Ovary (tissue), 9 donors: ENCODE results near the gene RHOB. TPM values are rescaled to one million over a fixed set of nuclear protein-coding genes. Genes with fewer than 3 reads are reported as not detected.

Source experiments
- DNase-seq, 5 donors: peaks; one replicate each; pipeline ENCODE4 v3.0.0-alpha.2; 2019 to 2020
- H3K27ac ChIP-seq, 2 donors: fragments of 200-600 bp; one replicate each; pipeline versions ENCODE4 v1.5.1 to v1.8.0; 2019 to 2022
- H3K27me3 ChIP-seq: fragments of 200-600 bp; one replicate; pipeline ENCODE4 v1.8.0; 2022
- H3K36me3 ChIP-seq: fragments of 200-600 bp; sonication (generic); one replicate; pipeline ENCODE4 v1.5.1; 2019
- H3K4me1 ChIP-seq: one replicate; pipeline ENCODE4 v1.8.1; 2013; ENCODE audit warnings: mild to moderate bottlenecking, moderate library complexity; ENCODE audit not compliant: insufficient read depth
- H3K4me3 ChIP-seq: fragments of 200-600 bp; sonication (generic); one replicate; pipeline ENCODE4 v1.5.1; 2017
- H3K9me3 ChIP-seq, 2 donors: fragments of 200-600 bp in 1 of 2; sonication (generic) in 1 of 2; one replicate each; pipeline versions ENCODE4 v1.5.1 to v1.8.1; 2013 to 2019; ENCODE audit warnings: mild to moderate bottlenecking in 1 of 2, moderate library complexity in 1 of 2
- CTCF ChIP-seq, 3 donors: fragments of 450-650 bp in 2 of 3; fragments of 200-600 bp in 1 of 3; IDR thresholded peaks; one replicate each; pipeline versions ENCODE4 v1.5.1 to v1.8.0; 2016 to 2022; ENCODE audit warnings: antibody characterized with exemption in 3 of 3, mild to moderate bottlenecking in 1 of 3
- EP300 ChIP-seq: sonication (generic); formaldehyde crosslinking; IDR thresholded peaks from one replicate; pipeline ENCODE4 v1.6.1; 2017; ENCODE audit warnings: antibody characterized with exemption
- POLR2A ChIP-seq: fragments of 450-650 bp; IDR thresholded peaks from one replicate; pipeline ENCODE4 v1.6.1; 2017; ENCODE audit warnings: antibody characterized with exemption, mild to moderate bottlenecking, moderate library complexity
- WGBS, 3 donors: extraction: QIAGEN DNeasy Blood & Tissue Kit in 1 of 3; methylation state at CpG; one replicate each; pipeline versions ENCODE4 v1.1.5 to v1.1.7; 2013 to 2017; 5-methylcytosine and 5-hydroxymethylcytosine counted together
- intact Hi-C, 4 donors: fragments of 100-400 bp; cut with DNase I; formaldehyde crosslinking; loops; one replicate each; pipeline versions ENCODE4 v1.11.0 to v1.15.1; 2022 to 2023
- polyA plus RNA-seq, 2 donors: library from polyadenylated mRNA; stranded (reverse); fragments of 200-250 nt in 1 of 2; fragments of 350-450 nt in 1 of 2; fragmentation: Illumina TruSeq in 1 of 2; extraction: RNeasy Lipid Tissue Mini Kit (QIAGEN cat#74804) in 1 of 2; gene quantifications; one replicate each; pipeline ENCODE4 v1.2.3, GENCODE V29; 2013 to 2014
- total RNA-seq, 7 donors: library from RNA; depleted of rRNA in 2 of 7; stranded (reverse); fragments of >200 nt in 2 of 7; fragmentation: NEBNext Ultra II Directional in 3 of 7; extraction: Animal tissue kit (Norgen Biotek cat#: 25700) in 3 of 7; gene quantifications; one replicate each; pipeline versions ENCODE4 v1.1.0 to v1.2.4, GENCODE V29; 2016 to 2023
- donor health status: DM: no; HTN: no; CAD: no; lungs with moderate emphysema.
- donor health status: DM: no; HTN: no; CAD: no.
- donor health status: Bipolar disorder and iron deficiency.
- donor health status: DM: yes; HTN: yes; CAD: no.
- donor health status: DM: no; HTN: no; CAD: no.
- donor health status: DM: yes; HTN: yes; CAD: no.

Gene RHOB
- total and polyA plus RNA-seq, 9 donors, result 200 to 1,363 (median 432) TPM

GRCh38 chr2:20448246-20448976 lies 1.5 kb downstream of the RHOB start:
- no peaks in the 10 kb centered on the region for H3K27me3 ChIP-seq
- H3K36me3 ChIP-seq, result no peaks in the 10 kb centered on the region
- H3K4me3 ChIP-seq, result peak overlapping the region; percentile 76
- 6 to 10% (median 9%) methylated on average over 26 of the region's 26 CpGs for WGBS, 3 donors
- no peaks in the 10 kb centered on the region for H3K9me3 ChIP-seq
- TF ChIP-seq POLR2A (peak; percentile 19), CTCF (IDR thresholded peaks at IDR 0.05) (no peak), EP300 (no peak)
- peak in 4 of 5 donors; percentile 29 to 59 (median 41) for DNase-seq
- H3K4me1 ChIP-seq, result peaks cover 12% of the 10 kb centered on the region
- intact Hi-C loops, result loop anchor here (2.0 to 5.0 kb wide), 4 partner anchors 129 to 186 kb away; no protein-coding TSS in a partner anchor
- H3K27ac ChIP-seq, result peak overlapping the region; percentile 80 to 99

- Histone ChIP-seq H3K27ac (peak overlapping the region; percentile 27 to 99), H3K4me3 (peak overlapping the region; percentile 76), H3K36me3 (no peaks in the 10 kb centered on the region), H3K9me3 (no peaks in the 10 kb centered on the region), H3K4me1 (peaks cover 9% of the 10 kb centered on the region), H3K27me3 (no peaks in the 10 kb centered on the region)
- TF ChIP-seq POLR2A (no peak), EP300 (no peak), CTCF (IDR thresholded peaks at IDR 0.05) (no peak)
- intact Hi-C loops, result loop anchor here (2.0 to 5.0 kb wide), 4 partner anchors 128 to 186 kb away; no protein-coding TSS in a partner anchor
- no peak for DNase-seq
- WGBS, 3 donors, result 16 to 41% (median 29%) methylated on average over 1 of the region's 1 CpG
Measured at GRCh38 chr2:20448977-20449306, 2.1 kb downstream of the RHOB start.

- H3K4me3 ChIP-seq, result peak overlapping the region; percentile 76
- peak overlapping the region; percentile 27 to 99 for H3K27ac ChIP-seq
- WGBS, 3 donors, result 24 to 38% (median 32%) methylated on average over 7 of the region's 7 CpGs
- no peaks in the 10 kb centered on the region for H3K36me3 ChIP-seq
- peaks cover 9% of the 10 kb centered on the region for H3K4me1 ChIP-seq
- DNase-seq, result peak in 1 of 5 donors; percentile 52
- intact Hi-C loops, result loop anchor here (2.0 to 10.0 kb wide), 7 partner anchors 43 to 187 kb away; no protein-coding TSS in a partner anchor
- no peaks in the 10 kb centered on the region for H3K9me3 ChIP-seq
- no peaks in the 10 kb centered on the region for H3K27me3 ChIP-seq
- TF ChIP-seq POLR2A (peak; percentile 7), CTCF (IDR thresholded peaks at IDR 0.05) (peak in 2 of 3 donors; percentile 40 to 50), EP300 (peak; percentile 9)
Measured at GRCh38 chr2:20449501-20450200, 2.8 kb downstream of the RHOB start.

- peaks cover 6% of the 10 kb centered on the region for H3K4me1 ChIP-seq
- H3K9me3 ChIP-seq, result no peaks in the 10 kb centered on the region
- TF ChIP-seq CTCF (IDR thresholded peaks at IDR 0.05), result no peak
- peak; percentile 30 for TF ChIP-seq POLR2A
- TF ChIP-seq EP300, result no peak
- peak; percentile 79 to 87 (median 81) for DNase-seq
- H3K36me3 ChIP-seq, result no peaks in the 10 kb centered on the region
- H3K4me3 ChIP-seq, result peak overlapping the region; percentile 76
- no peaks in the 10 kb centered on the region for H3K27me3 ChIP-seq
- 18 to 25% (median 22%) methylated on average over 6 of the region's 6 CpGs for WGBS, 3 donors
- peak overlapping the region in 1 of 2 donors; percentile 99 for H3K27ac ChIP-seq
- intact Hi-C loops, result loop anchor here in 3 of 4 donors (2.0 to 10.0 kb wide), 3 partner anchors 42 to 186 kb away; no protein-coding TSS in a partner anchor
Measured at GRCh38 chr2:20450201-20450999, 3.5 kb downstream of the RHOB start.
